Hindlimb muscle (tissue), 1 donor: Measurements from ENCODE around the gene PIWIL1. TPM values are rescaled to one million over a fixed set of nuclear protein-coding genes. Genes with fewer than 3 reads are reported as not detected.

ENCODE experiments used
- DNase-seq: peaks from one replicate; pipeline ENCODE4 v3.0.0-alpha.2; 2013
- polyA plus RNA-seq: library from polyadenylated mRNA; unstranded; fragments of 120-200 nt; gene quantifications from one replicate; pipeline ENCODE4 v1.2.1, GENCODE V29; 2013; ENCODE audit not compliant: insufficient read length

The PIWIL1 gene
- 0.09 TPM for polyA plus RNA-seq

DNA sequence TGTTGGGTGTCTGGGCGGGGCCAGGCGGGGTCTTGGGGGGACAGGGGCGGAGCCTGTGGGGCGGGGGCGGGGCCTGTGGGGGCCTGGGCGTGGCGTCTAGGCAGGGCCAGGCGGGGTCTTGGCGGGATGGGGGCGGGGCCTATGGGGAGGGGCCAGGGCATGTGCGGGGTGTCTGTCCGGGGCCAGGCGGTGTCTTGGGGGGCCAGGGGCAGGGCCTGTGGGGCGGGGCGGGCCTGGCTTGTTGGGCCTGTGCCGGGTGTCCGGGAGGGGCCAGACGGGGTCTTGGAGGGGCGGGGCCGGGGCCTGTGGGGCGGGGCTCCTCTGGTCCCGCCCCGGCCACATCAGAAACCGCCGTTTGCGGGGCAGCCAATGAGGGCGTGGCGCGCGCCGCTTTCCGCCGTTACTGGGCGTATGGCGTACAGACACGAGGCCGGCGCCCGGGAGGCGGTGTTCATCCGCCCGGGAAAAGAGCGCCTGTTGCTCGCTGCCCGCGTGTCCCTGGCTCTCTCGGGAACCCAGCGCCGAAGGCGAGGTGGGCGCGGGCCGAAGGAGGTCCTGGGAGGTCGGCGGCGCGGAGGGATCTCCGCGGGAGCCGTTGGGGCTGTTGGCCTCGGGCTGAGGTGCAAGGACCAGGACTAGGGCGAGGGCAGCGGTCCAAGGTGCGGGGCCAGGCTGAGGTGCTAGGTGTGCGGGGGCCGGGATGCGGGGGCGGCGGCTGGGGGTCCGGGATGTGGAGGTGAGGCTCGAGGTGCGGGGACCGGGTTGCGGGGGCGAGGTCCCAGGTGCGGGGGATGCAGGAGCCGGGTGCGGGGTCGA is at the start of gene PIWIL1:
PIWIL1 (plus strand) TSS at position 400 of the 816 bp plus-strand sequence. CDS start 4,705 bp downstream, outside the sequence.
- DNase-seq = no peak

DNA sequence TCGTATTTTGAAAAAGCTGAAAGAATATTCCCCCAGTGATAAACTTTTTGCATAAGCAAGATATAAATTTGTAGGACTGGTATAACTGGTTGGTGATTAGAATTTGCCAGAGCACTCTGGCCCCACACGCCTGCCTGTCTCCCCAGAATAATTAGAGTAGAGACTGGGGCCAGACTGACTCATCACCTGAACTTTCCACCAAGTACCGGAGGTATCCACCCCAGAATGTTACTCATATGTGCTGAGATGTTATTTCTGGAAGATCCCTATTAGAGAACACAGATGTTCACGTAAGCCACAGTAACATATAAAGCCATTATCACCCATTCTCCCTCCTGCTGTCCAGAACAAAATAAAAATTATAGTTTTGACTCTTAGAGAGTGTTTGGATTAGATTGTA is 49.5 kb upstream of the PIWIL1 start:
- no peak for DNase-seq

GRCh38 chr12:130288691-130289090 is 49.0 kb upstream of the PIWIL1 start:
- DNase-seq = no peak

- no peak for DNase-seq
Measured at GRCh38 chr12:130290114-130290513, 47.6 kb upstream of the PIWIL1 start.

DNA sequence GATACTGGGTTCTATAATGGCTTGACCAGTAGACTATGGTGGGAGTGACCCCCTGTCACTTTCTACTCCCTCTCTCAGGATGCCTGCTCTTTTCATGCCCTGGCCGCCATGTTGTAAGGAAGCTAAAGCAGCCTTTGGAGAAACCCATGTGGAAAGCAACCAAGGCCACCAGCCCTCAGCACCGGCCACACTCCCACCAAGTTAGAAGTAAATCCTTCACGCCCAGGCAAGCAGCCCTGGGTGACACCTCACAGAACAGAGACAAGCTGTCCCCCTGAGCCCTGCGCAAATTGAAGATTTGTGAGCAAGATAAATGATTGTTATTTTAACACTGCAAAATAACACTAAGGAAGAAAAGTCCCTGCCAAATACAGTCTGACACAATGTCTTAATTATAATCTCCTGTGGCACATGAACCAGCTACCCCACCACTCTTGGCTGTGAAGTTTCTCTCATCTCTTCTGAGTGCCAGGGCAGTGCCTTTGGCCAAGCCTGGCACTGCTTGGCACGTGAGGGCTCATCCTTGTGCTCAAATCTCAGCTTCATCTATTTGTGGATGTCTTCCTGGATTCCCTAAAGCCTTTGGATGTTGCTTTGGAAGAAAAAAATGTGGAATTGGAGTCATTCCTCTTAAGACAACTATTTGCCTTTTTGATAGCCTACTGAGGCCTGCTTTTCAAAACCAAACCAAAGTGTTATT is 39.2 kb upstream of the PIWIL1 start:
- no peak for DNase-seq

- DNase-seq = no peak
Measured at GRCh38 chr12:130299574-130299973, 38.1 kb upstream of the PIWIL1 start.

GRCh38 chr12:130300090-130300489 is 37.6 kb upstream of the PIWIL1 start:
- no peak for DNase-seq

DNA sequence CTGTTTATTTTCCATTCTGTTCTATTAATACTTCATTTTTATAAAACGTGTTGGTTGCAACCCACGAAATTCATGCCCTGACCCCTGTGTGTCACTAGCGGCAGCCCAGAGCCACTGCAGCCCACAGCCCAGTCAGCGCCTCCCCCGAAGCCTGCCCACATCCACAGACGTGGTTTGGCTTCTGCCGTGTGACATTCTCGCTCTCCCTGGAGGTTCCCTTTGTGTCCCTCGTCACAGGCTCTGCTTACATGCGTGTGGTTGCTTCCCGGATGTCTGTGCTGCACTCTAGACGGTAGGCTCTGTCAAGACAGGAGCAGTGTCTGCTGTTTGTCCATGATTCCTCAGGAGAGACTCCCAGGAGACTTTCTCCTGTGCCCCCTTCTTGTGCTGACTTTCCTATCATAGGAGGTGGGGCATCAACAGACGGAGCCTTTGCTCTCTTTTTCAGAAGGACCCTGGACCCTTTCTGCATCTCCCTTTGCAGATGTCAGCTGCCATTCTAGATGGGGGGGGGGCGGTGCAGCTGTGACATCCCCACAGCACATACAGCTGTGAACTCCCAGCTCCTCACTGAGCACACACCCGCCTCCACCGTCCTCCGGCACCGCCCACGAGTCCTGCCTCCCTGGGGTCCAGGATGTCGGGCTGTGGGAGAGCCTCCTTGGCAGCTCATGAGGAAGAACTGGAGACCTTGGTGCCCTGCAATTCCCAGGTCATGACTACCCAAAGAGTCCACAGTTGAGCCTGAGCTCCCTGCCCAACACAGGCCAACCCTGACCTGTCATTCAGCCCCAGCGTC is 36.8 kb upstream of the PIWIL1 start:
- no peak for DNase-seq

GRCh38 chr12:130301559-130301958 is 36.1 kb upstream of the PIWIL1 start:
- DNase-seq = peak; percentile 50

DNA sequence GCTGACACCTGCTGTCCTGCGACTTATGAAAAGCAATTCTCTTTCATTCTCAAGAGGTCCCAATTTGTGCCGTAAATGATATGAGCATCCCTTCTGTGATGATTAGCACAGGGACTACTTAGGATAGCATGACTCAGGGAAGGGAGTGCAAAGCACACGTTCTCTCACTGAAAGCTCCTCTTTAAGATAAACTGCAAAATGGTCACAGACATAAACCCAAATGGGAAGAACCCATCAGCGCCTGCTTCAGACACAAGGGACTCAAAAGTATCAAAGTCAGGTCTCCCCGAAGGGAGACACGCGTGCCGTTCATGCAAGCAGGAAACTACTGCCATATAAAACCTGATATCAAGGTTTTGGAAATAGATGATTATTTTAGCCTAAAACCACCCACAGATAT is 33.9 kb upstream of the PIWIL1 start:
- no peak for DNase-seq

- DNase-seq = no peak
Measured at GRCh38 chr12:130307859-130308258, 29.8 kb upstream of the PIWIL1 start.

GRCh38 chr12:130308393-130308792 is 29.3 kb upstream of the PIWIL1 start:
- no peak for DNase-seq

DNA sequence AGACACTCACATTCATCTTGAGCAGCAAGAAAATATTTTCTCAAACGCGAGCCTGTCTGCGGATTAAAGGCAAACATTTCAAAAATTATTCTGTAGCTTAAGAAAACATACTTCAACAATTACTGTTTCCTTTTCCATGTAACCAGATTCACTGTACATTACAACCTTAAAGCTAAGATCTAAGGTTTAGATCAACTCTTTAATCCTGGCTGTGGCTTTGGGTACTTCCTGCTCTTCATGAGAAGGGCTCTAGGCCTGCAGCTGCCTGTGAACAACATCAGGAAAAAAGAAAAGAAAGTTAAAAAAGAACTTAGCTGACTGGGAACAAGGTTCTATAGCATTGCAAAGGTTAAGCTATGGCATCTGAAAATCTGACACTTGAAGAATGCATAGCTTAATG is 21.4 kb upstream of the PIWIL1 start:
- no peak for DNase-seq

DNA sequence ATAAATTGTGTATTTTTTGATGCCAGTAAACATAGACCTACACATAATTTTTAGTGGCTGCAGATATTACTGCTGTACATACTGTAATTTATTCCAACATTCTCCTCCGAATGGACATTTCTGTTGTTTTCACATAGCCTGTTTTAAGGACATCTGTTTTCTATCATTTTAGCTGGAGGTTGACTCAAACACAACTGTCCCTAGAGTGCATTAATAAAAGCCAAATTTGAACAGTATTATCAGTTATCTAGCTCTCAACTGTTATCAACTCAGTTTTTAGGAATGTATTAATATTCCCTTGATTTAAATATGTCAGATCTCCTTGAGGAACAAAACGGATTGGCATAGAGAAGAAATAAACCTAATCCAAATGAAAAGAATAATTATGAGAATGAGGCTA is 17.2 kb upstream of the PIWIL1 start:
- no peak for DNase-seq

DNA sequence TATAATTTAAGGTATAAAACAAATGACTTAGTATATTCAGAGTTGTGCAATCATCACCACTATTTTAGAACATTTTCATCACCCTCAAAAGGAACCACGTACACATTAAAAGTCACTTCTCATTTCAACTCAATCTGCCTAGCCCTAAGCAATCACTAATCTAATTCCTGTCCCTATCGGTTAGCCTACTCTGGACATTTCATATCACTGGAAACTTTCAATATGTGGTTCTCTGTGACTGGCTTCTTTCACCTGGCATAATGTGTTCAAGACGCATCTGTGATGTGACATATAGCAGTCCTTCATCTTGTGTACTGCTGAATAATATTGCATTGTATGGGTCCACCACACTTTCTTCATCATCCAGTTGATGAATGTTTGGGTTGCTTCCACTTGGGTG is 15.4 kb upstream of the PIWIL1 start:
- DNase-seq = no peak

- DNase-seq = no peak
Measured at GRCh38 chr12:130330685-130331084, 7.0 kb upstream of the PIWIL1 start.

DNA sequence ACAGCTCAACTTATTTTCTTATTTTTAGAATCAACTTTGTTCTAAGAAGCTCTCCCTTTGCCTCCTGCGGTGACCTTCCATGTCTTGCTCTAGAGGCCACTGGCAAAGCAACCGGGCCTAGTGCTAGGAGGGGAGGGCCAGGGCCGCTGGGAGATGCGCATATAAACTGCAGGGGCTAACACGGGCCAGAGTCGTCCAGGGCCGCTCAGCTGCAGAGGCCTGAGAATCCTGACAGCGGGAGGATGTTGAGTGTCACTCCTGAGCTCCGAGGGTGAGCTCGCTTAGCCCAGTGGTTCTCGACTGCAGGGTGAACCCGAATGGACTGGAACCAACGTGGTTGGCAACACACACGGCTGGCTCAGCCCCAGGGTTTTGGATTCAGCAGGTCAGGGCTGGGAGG is 6.5 kb upstream of the PIWIL1 start:
- no peak for DNase-seq

DNA sequence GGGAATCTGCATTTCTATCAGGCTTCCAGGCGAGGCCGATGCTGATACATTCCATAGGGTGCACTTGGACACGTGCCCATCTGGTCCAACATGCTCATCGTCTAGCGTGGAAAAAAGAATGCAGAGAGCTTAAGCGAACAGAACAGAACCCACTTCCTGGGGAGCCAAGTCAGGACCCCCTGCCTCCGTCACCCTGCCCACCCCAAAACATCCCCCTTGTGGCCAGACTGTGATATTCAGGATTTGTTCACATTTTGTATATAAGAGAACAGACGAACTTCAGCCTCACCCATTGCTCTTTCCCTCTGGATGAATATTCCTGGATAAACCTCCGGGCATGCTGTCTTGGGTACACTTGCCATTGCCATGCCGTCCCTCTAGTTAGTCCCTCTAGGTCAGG is 4.3 kb upstream of the PIWIL1 start:
- no peak for DNase-seq

DNA sequence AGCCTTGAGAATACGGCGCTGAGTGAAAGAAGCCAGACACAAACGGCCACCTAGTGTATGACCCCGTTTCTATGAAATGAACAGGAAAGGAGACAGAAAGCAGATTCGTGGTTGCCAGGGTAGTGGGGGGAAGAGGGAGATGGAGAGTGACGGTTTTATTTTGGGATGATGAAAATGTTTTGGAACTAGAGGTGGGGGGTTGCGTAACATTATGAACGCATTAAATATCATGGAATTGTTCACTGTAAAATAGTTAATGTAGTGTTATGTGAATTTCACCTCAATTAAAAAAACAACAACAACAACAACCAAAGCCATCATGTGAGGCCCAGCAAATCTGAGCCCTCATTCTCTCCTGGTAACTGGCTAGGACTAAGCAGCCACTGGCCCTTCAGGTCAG is 3.3 kb upstream of the PIWIL1 start:
- DNase-seq = no peak

DNA sequence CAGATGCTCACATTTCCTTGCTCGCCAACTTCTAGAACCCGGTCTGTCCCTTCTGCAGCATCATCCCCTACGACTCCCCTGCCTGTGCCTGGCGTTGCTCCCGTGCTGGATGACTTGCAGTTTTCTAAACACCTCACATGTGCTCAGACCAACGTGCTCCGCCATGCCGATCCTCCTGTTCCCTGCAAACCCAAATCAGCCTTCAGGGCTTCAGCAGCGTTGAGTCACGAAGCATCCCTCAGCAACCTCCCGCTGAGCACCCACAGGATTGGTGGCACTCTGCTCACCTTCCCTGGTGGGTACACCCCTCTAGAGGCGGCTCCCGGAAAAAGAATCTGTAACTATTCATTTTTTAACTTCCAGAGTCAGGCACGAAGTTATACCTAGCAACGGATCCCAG is 2.8 kb upstream of the PIWIL1 start:
- no peak for DNase-seq

GRCh38 chr12:130335517-130336392 is 1.9 kb upstream of the PIWIL1 start:
- DNase-seq = peak; percentile 63
